Astrocyte of the cerebellum (primary cell): ENCODE data around the gene CCDC74A.

Source experiments
- DNase-seq: peaks from one replicate; pipeline ENCODE4 v3.0.0-alpha.2; 2011; ENCODE audit warnings: low read depth
- H3K4me3 ChIP-seq: 2 replicates; pipeline ENCODE4 v1.5.1; 2011; ENCODE audit warnings: mild to moderate bottlenecking, low read depth, low read length, moderate library complexity
- in situ Hi-C: cut with HindIII; loops from 2 replicates; pipeline ENCODE4 v1.10.0; 2017; ENCODE audit warnings: low sequenced_read_pairs
- TF ChIP-seq, protein P1 (sequence below): IDR thresholded peaks from 2 replicates; pipeline ENCODE4 v1.5.1; 2012; ENCODE audit warnings: low read length, low read depth, moderate library complexity, mild to moderate bottlenecking; ENCODE audit errors: missing control alignments

Gene CCDC74A

GRCh38 chr2:131580187-131580586 is 52.5 kb downstream of the CCDC74A start:
- in situ Hi-C loops = no loop called here
- TF ChIP-seq, protein P1, sequence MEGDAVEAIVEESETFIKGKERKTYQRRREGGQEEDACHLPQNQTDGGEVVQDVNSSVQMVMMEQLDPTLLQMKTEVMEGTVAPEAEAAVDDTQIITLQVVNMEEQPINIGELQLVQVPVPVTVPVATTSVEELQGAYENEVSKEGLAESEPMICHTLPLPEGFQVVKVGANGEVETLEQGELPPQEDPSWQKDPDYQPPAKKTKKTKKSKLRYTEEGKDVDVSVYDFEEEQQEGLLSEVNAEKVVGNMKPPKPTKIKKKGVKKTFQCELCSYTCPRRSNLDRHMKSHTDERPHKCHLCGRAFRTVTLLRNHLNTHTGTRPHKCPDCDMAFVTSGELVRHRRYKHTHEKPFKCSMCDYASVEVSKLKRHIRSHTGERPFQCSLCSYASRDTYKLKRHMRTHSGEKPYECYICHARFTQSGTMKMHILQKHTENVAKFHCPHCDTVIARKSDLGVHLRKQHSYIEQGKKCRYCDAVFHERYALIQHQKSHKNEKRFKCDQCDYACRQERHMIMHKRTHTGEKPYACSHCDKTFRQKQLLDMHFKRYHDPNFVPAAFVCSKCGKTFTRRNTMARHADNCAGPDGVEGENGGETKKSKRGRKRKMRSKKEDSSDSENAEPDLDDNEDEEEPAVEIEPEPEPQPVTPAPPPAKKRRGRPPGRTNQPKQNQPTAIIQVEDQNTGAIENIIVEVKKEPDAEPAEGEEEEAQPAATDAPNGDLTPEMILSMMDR = no peak
- DNase-seq = no peak
- H3K4me3 ChIP-seq = no peak overlapping the region
